ENCODE data around the gene MARCHF3.

- no peak for TF ChIP-seq POLR2AphosphoS5 (IDR thresholded peaks at IDR 0.05)
- TF ChIP-seq POLR2A (IDR thresholded peaks at IDR 0.05) = no peak
These were observed 81.9 kb downstream of the MARCHF3 start for GRCh38 chr5:126948453-126948852.

Measured in spleen (tissue), 3 donors.